GM23338 (cell line): ENCODE measurements around the gene OR6C6. TPM values are rescaled to one million over a fixed set of nuclear protein-coding genes. Genes with fewer than 3 reads are reported as not detected.

Experiments
- ATAC-seq: fragments of 200-7000 bp; cut with Tn5 transposase; 3 replicates; pipeline ENCODE4 v1.9.1; 2020
- DNase-seq: peaks from one replicate; pipeline ENCODE4 v3.0.0-alpha.2; 2015; ENCODE audit warnings: low spot score
- H2AFZ ChIP-seq: fragments of 200-600 bp; sonication (generic); 2 replicates; pipeline ENCODE4 v1.8.0; 2016; ENCODE audit warnings: antibody characterized with exemption, mild to moderate bottlenecking, moderate library complexity
- H3F3A ChIP-seq: fragments of 200-600 bp; sonication (generic); replicated peaks from 2 replicates; pipeline ENCODE4 v1.8.0; 2017; ENCODE audit warnings: antibody characterized with exemption, mixed run types, low read depth
- H3K27ac ChIP-seq: fragments of 200-600 bp; sonication (generic); 2 replicates; pipeline ENCODE4 v1.6.1; 2016; ENCODE audit warnings: low read depth
- H3K27me3 ChIP-seq: fragments of 200-600 bp; sonication (generic); 2 replicates; pipeline ENCODE4 v1.8.0; 2016; ENCODE audit warnings: mild to moderate bottlenecking, mixed run types, moderate library complexity; ENCODE audit not compliant: insufficient read depth
- H3K36me3 ChIP-seq: fragments of 200-600 bp; sonication (generic); 2 replicates; pipeline ENCODE4 v1.8.0; 2016; ENCODE audit warnings: mild to moderate bottlenecking; ENCODE audit not compliant: insufficient read depth
- H3K4me1 ChIP-seq: fragments of 200-600 bp; sonication (generic); 2 replicates; pipeline ENCODE4 v1.8.0; 2016; ENCODE audit warnings: mild to moderate bottlenecking, moderate library complexity; ENCODE audit not compliant: insufficient read depth
- H3K4me2 ChIP-seq: fragments of 200-600 bp; sonication (generic); 2 replicates; pipeline ENCODE4 v1.7.1; 2017; ENCODE audit warnings: mixed run types
- H3K4me3 ChIP-seq: fragments of 200-600 bp; sonication (generic); 2 replicates; pipeline ENCODE4 v1.6.1; 2016; ENCODE audit warnings: mixed run types
- H3K79me2 ChIP-seq: fragments of 200-600 bp; sonication (generic); replicated peaks from 2 replicates; pipeline ENCODE4 v1.8.0; 2017; ENCODE audit warnings: mild to moderate bottlenecking; ENCODE audit not compliant: insufficient read depth
- H3K9me2 ChIP-seq: fragments of 200-600 bp; sonication (generic); 2 replicates; pipeline ENCODE4 v1.8.0; 2017; ENCODE audit not compliant: insufficient read depth
- H4K20me1 ChIP-seq: fragments of 200-600 bp; sonication (generic); replicated peaks from 2 replicates; pipeline ENCODE4 v1.8.0; 2017; ENCODE audit warnings: mild to moderate bottlenecking; ENCODE audit not compliant: insufficient read depth
- H3K27ac Mint-ChIP-seq: 2 replicates; pipeline ENCODE4 v1.8.0; 2020; ENCODE audit warnings: inconsistent platforms, mild to moderate bottlenecking, moderate library complexity, mixed read lengths
- H3K27me3 Mint-ChIP-seq: 3 replicates; pipeline ENCODE4 v1.8.0; 2022; ENCODE audit warnings: low read depth, mild to moderate bottlenecking, moderate library complexity, mixed read lengths, inconsistent platforms; ENCODE audit not compliant: insufficient read depth, poor library complexity
- H3K36me3 Mint-ChIP-seq: 3 replicates; pipeline ENCODE4 v1.8.0; 2021; ENCODE audit warnings: low read depth, mild to moderate bottlenecking, inconsistent platforms, moderate library complexity, mixed read lengths
- H3K4me1 Mint-ChIP-seq: 3 replicates; pipeline ENCODE4 v1.8.0; 2020; ENCODE audit warnings: mild to moderate bottlenecking, inconsistent platforms, mixed read lengths
- H3K4me3 Mint-ChIP-seq: 3 replicates; pipeline ENCODE4 v1.8.0; 2021; ENCODE audit warnings: moderate library complexity, mild to moderate bottlenecking, inconsistent platforms, mixed read lengths
- H3K9me3 Mint-ChIP-seq: 3 replicates; pipeline ENCODE4 v1.8.0; 2020; ENCODE audit warnings: moderate library complexity, mild to moderate bottlenecking, inconsistent platforms, mixed read lengths
- EZH2phosphoT487 ChIP-seq: fragments of 200-600 bp; sonication (generic); IDR thresholded peaks from one replicate; pipeline ENCODE4 v1.8.1; 2018; ENCODE audit warnings: antibody characterized with exemption; ENCODE audit not compliant: unreplicated experiment
- JUNB ChIP-seq: IDR thresholded peaks from one replicate; pipeline ENCODE4 v1.6.1; 2016; ENCODE audit warnings: antibody characterized with exemption; ENCODE audit not compliant: unreplicated experiment
- NANOG ChIP-seq: IDR thresholded peaks from 2 replicates; pipeline ENCODE4 v1.6.1; 2016; ENCODE audit warnings: antibody characterized with exemption, borderline replicate concordance
- POLR2AphosphoS5 ChIP-seq: IDR thresholded peaks from 2 replicates; pipeline ENCODE4 v1.6.1; 2016; ENCODE audit warnings: antibody characterized with exemption, low read depth
- STAT1 ChIP-seq: IDR thresholded peaks from one replicate; pipeline ENCODE4 v1.6.1; 2016; ENCODE audit warnings: antibody characterized with exemption; ENCODE audit not compliant: unreplicated experiment
- ZNF114 ChIP-seq: fragments of 250-450 bp; sonication (Bioruptor Pico); IDR thresholded peaks from 2 replicates; pipeline ENCODE4 v1.5.0; 2020; ENCODE audit warnings: mild to moderate bottlenecking, moderate library complexity
- polyA plus RNA-seq: library from polyadenylated mRNA; unstranded; fragments of >200 nt; fragmentation: Nextera tagmentation; extraction: Ambion mirVana; gene quantifications from 2 replicates; pipeline ENCODE4 v1.2.1, GENCODE V29; 2016
- total RNA-seq: library from RNA; depleted of rRNA; stranded (reverse); fragments of >200 nt; shearing (Covaris generic); gene quantifications from 2 replicates; pipeline ENCODE4 v1.2.3, GENCODE V29; 2014
- TF ChIP-seq, protein P1 (sequence below): IDR thresholded peaks from one replicate; pipeline ENCODE4 v1.6.1; 2018; ENCODE audit warnings: antibody characterized with exemption; ENCODE audit not compliant: unreplicated experiment
- TF ChIP-seq, protein P2 (sequence below): IDR thresholded peaks from 2 replicates; pipeline ENCODE4 v1.6.1; 2016; ENCODE audit warnings: antibody characterized with exemption
- TF ChIP-seq, protein P3 (sequence below), 2 experiments: fragments of 200-600 bp in 1 of 2; sonication (generic) in 1 of 2; conservative IDR thresholded peaks; 2 replicates each; pipeline versions ENCODE4 v1.5.1 to v1.6.1; 2016 to 2017; ENCODE audit warnings: antibody characterized with exemption in 2 of 2, low read depth in 2 of 2, mild to moderate bottlenecking in 2 of 2, moderate library complexity in 1 of 2

The OR6C6 gene
- total and polyA plus RNA-seq, 2 experiments from 2014 or later, result not detected

DNA sequence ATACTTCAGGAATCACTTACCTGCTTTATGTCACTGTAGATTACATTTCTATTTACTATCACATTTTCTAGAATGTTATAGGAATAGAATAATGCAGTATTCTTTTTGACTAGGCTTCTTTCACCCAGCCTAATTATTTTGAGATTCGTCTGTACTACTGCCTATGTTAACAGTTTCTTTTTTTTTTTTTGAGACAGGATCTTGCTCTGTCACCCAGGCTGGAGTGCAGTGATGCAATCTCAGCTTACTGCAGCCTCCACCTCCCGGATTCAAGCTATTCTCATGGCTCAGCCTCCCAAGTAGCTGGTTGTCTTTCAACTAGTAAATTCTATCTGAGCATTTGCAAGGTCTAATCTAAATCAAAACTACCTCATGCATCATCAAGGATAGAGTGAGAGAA, 6.4 kb downstream of the OR6C6 start (continued):
- TF ChIP-seq, protein P1, sequence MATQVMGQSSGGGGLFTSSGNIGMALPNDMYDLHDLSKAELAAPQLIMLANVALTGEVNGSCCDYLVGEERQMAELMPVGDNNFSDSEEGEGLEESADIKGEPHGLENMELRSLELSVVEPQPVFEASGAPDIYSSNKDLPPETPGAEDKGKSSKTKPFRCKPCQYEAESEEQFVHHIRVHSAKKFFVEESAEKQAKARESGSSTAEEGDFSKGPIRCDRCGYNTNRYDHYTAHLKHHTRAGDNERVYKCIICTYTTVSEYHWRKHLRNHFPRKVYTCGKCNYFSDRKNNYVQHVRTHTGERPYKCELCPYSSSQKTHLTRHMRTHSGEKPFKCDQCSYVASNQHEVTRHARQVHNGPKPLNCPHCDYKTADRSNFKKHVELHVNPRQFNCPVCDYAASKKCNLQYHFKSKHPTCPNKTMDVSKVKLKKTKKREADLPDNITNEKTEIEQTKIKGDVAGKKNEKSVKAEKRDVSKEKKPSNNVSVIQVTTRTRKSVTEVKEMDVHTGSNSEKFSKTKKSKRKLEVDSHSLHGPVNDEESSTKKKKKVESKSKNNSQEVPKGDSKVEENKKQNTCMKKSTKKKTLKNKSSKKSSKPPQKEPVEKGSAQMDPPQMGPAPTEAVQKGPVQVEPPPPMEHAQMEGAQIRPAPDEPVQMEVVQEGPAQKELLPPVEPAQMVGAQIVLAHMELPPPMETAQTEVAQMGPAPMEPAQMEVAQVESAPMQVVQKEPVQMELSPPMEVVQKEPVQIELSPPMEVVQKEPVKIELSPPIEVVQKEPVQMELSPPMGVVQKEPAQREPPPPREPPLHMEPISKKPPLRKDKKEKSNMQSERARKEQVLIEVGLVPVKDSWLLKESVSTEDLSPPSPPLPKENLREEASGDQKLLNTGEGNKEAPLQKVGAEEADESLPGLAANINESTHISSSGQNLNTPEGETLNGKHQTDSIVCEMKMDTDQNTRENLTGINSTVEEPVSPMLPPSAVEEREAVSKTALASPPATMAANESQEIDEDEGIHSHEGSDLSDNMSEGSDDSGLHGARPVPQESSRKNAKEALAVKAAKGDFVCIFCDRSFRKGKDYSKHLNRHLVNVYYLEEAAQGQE, result no peak
- TF ChIP-seq NANOG, result no peak
- TF ChIP-seq POLR2AphosphoS5, result no peak
- TF ChIP-seq, protein P2, sequence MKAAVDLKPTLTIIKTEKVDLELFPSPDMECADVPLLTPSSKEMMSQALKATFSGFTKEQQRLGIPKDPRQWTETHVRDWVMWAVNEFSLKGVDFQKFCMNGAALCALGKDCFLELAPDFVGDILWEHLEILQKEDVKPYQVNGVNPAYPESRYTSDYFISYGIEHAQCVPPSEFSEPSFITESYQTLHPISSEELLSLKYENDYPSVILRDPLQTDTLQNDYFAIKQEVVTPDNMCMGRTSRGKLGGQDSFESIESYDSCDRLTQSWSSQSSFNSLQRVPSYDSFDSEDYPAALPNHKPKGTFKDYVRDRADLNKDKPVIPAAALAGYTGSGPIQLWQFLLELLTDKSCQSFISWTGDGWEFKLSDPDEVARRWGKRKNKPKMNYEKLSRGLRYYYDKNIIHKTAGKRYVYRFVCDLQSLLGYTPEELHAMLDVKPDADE, result no peak
- TF ChIP-seq, protein P3, sequence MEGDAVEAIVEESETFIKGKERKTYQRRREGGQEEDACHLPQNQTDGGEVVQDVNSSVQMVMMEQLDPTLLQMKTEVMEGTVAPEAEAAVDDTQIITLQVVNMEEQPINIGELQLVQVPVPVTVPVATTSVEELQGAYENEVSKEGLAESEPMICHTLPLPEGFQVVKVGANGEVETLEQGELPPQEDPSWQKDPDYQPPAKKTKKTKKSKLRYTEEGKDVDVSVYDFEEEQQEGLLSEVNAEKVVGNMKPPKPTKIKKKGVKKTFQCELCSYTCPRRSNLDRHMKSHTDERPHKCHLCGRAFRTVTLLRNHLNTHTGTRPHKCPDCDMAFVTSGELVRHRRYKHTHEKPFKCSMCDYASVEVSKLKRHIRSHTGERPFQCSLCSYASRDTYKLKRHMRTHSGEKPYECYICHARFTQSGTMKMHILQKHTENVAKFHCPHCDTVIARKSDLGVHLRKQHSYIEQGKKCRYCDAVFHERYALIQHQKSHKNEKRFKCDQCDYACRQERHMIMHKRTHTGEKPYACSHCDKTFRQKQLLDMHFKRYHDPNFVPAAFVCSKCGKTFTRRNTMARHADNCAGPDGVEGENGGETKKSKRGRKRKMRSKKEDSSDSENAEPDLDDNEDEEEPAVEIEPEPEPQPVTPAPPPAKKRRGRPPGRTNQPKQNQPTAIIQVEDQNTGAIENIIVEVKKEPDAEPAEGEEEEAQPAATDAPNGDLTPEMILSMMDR (conservative IDR thresholded peaks at IDR 0.05; ENCODE audit: low read depth in 2 of 2), result no peak
- no peak for TF ChIP-seq EZH2phosphoT487
- TF ChIP-seq ZNF114 (CRISPR knock-in tag), result no peak

DNA sequence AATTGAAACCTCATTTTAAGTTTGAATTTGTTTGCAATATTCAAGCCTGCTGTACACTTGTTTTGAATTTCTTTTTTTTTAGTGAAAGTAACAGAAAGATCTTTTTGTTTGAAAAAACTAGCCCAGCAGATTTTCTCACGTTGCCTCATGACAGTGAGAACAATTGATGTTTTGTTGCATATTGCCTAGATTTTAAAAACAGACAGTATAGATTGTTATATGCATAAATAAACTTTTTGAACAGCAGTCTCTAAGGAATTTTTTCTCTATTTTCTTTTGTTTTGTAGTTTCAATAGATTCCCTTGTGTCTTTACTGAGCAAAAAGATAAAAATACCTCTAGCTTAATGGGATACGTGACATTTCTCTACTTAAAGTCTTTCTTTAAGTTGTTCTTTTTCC, 15.4 kb downstream of the OR6C6 start:
- Histone ChIP-seq H2AFZ (no peak overlapping the region), H3K79me2 (no peaks in the 10 kb centered on the region), H3K27ac (no peak overlapping the region), H3F3A (no peaks in the 10 kb centered on the region), H3K4me2 (no peak overlapping the region), H3K36me3 (no peaks in the 10 kb centered on the region), H3K9me2 (no peaks in the 10 kb centered on the region; the same call in 1 of the 2 replicates), H3K27me3 (no peaks in the 10 kb centered on the region), H3K4me3 (no peak overlapping the region), H3K4me1 (no peaks in the 10 kb centered on the region), H4K20me1 (no peaks in the 10 kb centered on the region)
- H3K9me3 Mint-ChIP-seq, result peaks cover 8% of the 10 kb centered on the region; the same call in 1 of the 3 replicates
- no peaks in the 10 kb centered on the region for H3K4me1 Mint-ChIP-seq
- DNase-seq, result no peak
- H3K27me3 Mint-ChIP-seq, result no peaks in the 10 kb centered on the region
- no peak overlapping the region for H3K27ac Mint-ChIP-seq
- no peak for ATAC-seq
- TF ChIP-seq STAT1, result no peak
- TF ChIP-seq, protein P1, result no peak
- TF ChIP-seq, protein P3 (conservative IDR thresholded peaks at IDR 0.05; ENCODE audit: low read depth in 2 of 2), result no peak
- TF ChIP-seq JUNB, result no peak
- H3K4me3 Mint-ChIP-seq, result no peak overlapping the region
- no peaks in the 10 kb centered on the region for H3K36me3 Mint-ChIP-seq
